GM23248 (cell line): ENCODE data around the gene VTI1A.

Experiments
- EZH2 ChIP-seq: fragments of 200-600 bp; sonication (generic); IDR thresholded peaks from 2 replicates; pipeline ENCODE4 v1.6.1; 2018; ENCODE audit warnings: antibody characterized with exemption, mild to moderate bottlenecking; ENCODE audit not compliant: insufficient read depth, poor library complexity, severe bottlenecking
- EZH2phosphoT487 ChIP-seq: fragments of 200-600 bp; sonication (generic); IDR thresholded peaks from 2 replicates; pipeline ENCODE4 v1.6.1; 2018; ENCODE audit warnings: antibody characterized with exemption, moderate library complexity, mild to moderate bottlenecking, low read depth; ENCODE audit not compliant: insufficient read depth

DNA sequence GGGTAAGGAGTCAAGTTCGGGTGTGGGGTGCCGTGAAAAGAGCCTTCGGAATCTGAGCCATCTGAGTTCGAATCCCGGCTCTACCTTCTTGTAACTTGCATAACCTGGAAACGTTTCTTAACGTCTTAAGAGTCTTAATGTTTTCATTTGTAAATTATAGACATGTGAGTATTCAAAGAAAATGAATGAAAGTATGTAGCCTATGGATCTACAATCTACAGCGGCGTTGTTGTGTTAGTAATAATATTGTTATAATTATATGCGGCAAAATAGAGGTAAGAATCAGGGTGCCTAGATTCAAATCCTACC, 559 bp downstream of the VTI1A start:
- TF ChIP-seq EZH2 (no peak), EZH2phosphoT487 (no peak)
